Measurements from ENCODE around the gene NMT2. TPM values are rescaled to one million over a fixed set of nuclear protein-coding genes. Genes with fewer than 3 reads are reported as not detected.
A peak's percentile ranks its signal among the peaks of the same experiment; 100 is the strongest.
"Not testable (repeated sequence)": the region's sequence is repeated elsewhere in the genome, so short reads cannot be mapped to it uniquely, and the experiment has no call there.

NMT2 gene
- total RNA-seq, 2 experiments from 2014 or later: 0.72 to 0.82 TPM

- CTCF ChIA-PET (ENCODE audit: unreplicated experiment): no interaction called here
- intact Hi-C loops (cut with micrococcal nuclease; ENCODE audit: unreplicated experiment): no loop called here
- no peaks in the 10 kb centered on the region for H4K20me1 ChIP-seq (ENCODE audit: insufficient read depth, low read length)
- no peak overlapping the region for H3K4me3 ChIP-seq (ENCODE audit: low read depth, low read length, poor library complexity, severe bottlenecking)
- DNase-seq (ENCODE audit: low spot score): peak; percentile 68
- H3K36me3 ChIP-seq (ENCODE audit: insufficient read depth, low read length): no peaks in the 10 kb centered on the region
- POLR2A ChIA-PET: interaction anchor here (0.7 kb wide), 1 partner anchor 763 kb away, joined by 4 read pairs; no protein-coding TSS in a partner anchor
- H3K4me1 ChIP-seq (ENCODE audit: insufficient read depth, low read length, poor library complexity, severe bottlenecking): no peaks in the 10 kb centered on the region
- no peaks in the 10 kb centered on the region for H3K79me2 ChIP-seq (ENCODE audit: insufficient read depth, low read depth, low read length)
- no peak overlapping the region for H2AFZ ChIP-seq (ENCODE audit: low read length)
- H3K9me2 ChIP-seq (ENCODE audit: insufficient read depth, low read length): no peaks in the 10 kb centered on the region
- no peak overlapping the region for H3K27ac ChIP-seq (ENCODE audit: low read depth, low read length, poor library complexity, severe bottlenecking)
- TF ChIP-seq EZH2phosphoT487 (IDR thresholded peaks at IDR 0.05; ENCODE audit: borderline replicate concordance, low read depth, low read length) (no peak), CTCF (conservative IDR thresholded peaks at IDR 0.05; ENCODE audit: low read length) (peak; percentile 93)
- BruUV-seq (replicated peaks): no TSS peak
- no peak overlapping the region for H3K4me2 ChIP-seq (ENCODE audit: low read length)
- no peaks in the 10 kb centered on the region for H3K9me3 ChIP-seq (ENCODE audit: low read length)
Measured at GRCh38 chr10:15209827-15210509, 41.5 kb upstream of the NMT2 start.

DNA sequence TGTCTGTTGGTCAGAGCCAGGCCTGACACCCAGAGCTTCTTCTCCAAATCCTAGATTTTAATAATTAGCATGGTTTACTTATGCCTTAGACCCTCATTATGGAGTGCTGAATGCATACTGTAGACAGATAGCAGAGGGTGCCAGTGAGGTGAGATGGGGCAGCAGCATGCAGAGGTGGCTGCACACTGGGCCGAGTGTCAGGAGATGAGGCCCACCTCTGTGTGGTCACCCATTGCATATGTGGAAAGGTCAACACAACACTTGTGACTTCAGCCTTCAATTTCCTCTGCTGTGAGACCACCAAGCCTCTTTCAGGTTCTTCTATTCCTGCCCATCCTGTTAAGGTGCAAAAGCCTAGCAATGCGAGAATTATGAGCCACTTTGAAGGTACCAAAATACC lies 39.7 kb upstream of the NMT2 start:
- H2AFZ ChIP-seq (ENCODE audit: low read length): no peak overlapping the region; the same call in 1 of the 2 replicates
- BruUV-seq (replicated peaks): no TSS peak
- no peak overlapping the region for H3K4me3 ChIP-seq (ENCODE audit: low read depth, low read length, poor library complexity, severe bottlenecking)
- ChIA-PET CTCF (ENCODE audit: unreplicated experiment) (no interaction called here), POLR2A (no interaction called here)
- peak overlapping the region; percentile 30; the same call in 1 of the 2 replicates for H3K4me2 ChIP-seq (ENCODE audit: low read length)
- H3K27ac ChIP-seq (ENCODE audit: low read depth, low read length, poor library complexity, severe bottlenecking): no peak overlapping the region
- TF ChIP-seq CTCF (conservative IDR thresholded peaks at IDR 0.05; ENCODE audit: low read length) (no peak), EZH2phosphoT487 (IDR thresholded peaks at IDR 0.05; ENCODE audit: borderline replicate concordance, low read depth, low read length) (no peak)
- H3K4me1 ChIP-seq (ENCODE audit: insufficient read depth, low read length, poor library complexity, severe bottlenecking): no peaks in the 10 kb centered on the region
- H3K9me2 ChIP-seq (ENCODE audit: insufficient read depth, low read length): no peaks in the 10 kb centered on the region
- H3K9me3 ChIP-seq (ENCODE audit: low read length): no peaks in the 10 kb centered on the region
- intact Hi-C loops (cut with micrococcal nuclease; ENCODE audit: unreplicated experiment): no loop called here
- no peak for DNase-seq (ENCODE audit: low spot score)
- H3K36me3 ChIP-seq (ENCODE audit: insufficient read depth, low read length): no peaks in the 10 kb centered on the region
- H4K20me1 ChIP-seq (ENCODE audit: insufficient read depth, low read length): no peaks in the 10 kb centered on the region
- H3K79me2 ChIP-seq (ENCODE audit: insufficient read depth, low read depth, low read length): no peaks in the 10 kb centered on the region

- H3K4me3 ChIP-seq (ENCODE audit: low read depth, low read length, poor library complexity, severe bottlenecking); H4K20me1 ChIP-seq (ENCODE audit: insufficient read depth, low read length); H3K36me3 ChIP-seq (ENCODE audit: insufficient read depth, low read length); DNase-seq (ENCODE audit: low spot score); CTCF ChIA-PET (ENCODE audit: unreplicated experiment); H3K79me2 ChIP-seq (ENCODE audit: insufficient read depth, low read depth, low read length); H3K27ac ChIP-seq (ENCODE audit: low read depth, low read length, poor library complexity, severe bottlenecking); H3K4me2 ChIP-seq (ENCODE audit: low read length); H3K9me2 ChIP-seq (ENCODE audit: insufficient read depth, low read length); BruUV-seq (replicated peaks); H3K9me3 ChIP-seq (ENCODE audit: low read length); intact Hi-C loops (cut with micrococcal nuclease; ENCODE audit: unreplicated experiment); H3K4me1 ChIP-seq (ENCODE audit: insufficient read depth, low read length, poor library complexity, severe bottlenecking); H2AFZ ChIP-seq (ENCODE audit: low read length): not testable (repeated sequence)
- POLR2A ChIA-PET: interaction anchor here (0.5 kb wide), 1 partner anchor 60 kb away, joined by 3 read pairs; no protein-coding TSS in a partner anchor
Measured at GRCh38 chr10:15207410-15207809, 38.9 kb upstream of the NMT2 start.
